Fibroblast of skin of left biceps (primary cell): ENCODE measurements around the gene GPR6.

Source experiments
- DNase-seq, 2 experiments: peaks; one replicate each; pipeline ENCODE4 v3.0.0-alpha.2; 2013; ENCODE audit warnings: low read depth in 2 of 2

The GPR6 gene

DNA sequence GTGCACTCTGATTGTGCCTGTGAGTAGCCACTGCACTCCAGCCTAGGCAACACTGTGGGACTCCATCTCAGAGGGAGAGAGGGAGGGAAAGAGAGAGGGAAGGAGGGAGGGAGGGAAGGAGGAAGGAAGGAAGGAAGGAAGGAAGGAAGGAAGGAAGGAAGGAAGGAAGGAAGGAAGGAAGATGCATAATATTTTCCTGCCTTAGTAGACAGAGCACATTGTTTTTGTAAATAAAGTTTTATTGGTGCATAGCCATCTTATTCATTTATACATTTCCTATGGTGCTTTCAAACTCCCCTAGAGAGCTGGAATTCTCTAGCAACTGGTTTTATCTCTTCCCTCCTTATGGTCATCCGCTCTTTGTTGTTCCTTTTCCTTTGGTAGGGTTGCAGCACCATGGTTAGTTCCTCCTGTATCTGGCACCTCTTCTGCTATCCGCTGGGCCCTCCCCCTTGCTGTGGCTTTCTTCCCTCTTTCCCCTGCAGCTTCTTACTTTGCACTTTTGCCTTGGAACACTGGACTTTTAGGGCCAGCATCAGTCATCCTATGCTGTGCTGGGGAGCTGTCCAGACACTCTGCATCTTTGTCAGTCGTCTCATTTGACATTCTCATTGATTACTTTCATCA is 20.2 kb downstream of the GPR6 start:
- DNase-seq = no peak

DNA sequence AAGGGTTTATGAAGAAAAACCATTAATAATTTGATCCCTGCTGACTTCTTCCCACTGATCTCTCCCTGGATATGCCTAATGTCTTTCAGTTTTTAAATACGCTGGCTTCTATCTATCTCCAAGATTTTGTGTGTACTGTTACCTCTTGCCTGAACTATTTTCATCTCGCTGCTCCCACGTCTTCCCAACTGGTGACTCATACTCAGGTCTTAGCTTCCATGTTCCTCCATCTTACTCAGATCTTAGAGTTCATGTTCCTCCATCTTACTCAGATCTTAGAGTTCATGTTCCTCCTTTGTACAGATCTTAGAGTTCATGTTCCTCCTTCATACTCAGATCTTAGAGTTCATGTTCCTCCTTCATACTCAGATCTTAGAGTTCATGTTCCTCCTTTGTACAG is 21.6 kb downstream of the GPR6 start:
- DNase-seq = no peak

DNA sequence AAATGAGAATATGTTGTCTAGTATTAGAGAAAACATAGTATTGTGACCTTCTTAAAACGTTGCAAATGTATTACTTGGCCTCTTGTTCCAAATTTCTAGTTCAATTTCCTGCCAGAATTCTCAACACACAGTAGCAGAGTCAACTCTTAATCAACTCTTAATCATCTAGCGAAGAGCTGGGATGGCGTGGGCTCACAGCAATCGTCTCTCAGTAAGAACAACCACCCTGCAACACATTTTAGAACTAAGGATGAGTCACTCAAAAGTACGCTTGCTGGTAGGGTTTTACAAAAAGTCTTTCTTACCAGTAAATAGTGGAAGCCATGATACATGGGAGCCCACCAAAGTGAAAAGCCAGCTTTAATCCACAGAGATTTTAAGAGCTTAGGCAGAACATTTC is 24.6 kb downstream of the GPR6 start:
- no peak for DNase-seq

DNA sequence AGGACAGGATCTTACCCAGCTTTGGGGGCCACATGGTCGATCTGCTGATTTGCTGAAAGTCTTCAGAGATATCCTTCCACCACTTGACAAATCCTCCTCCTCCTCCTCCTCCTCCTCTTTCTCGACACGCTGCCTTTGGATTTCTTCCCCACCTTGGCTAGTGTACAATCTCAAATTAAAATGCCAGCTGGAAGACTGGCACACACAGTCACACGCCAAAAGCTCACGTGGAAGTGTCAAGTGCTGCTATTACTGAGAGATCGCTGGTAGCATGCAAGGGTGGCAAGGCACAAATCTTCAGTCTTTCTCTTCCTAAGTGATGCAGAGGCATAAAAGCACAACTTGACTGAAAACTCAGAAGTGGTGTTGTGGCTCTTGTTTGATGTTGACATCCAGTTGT is 35.3 kb downstream of the GPR6 start:
- no peak for DNase-seq

DNA sequence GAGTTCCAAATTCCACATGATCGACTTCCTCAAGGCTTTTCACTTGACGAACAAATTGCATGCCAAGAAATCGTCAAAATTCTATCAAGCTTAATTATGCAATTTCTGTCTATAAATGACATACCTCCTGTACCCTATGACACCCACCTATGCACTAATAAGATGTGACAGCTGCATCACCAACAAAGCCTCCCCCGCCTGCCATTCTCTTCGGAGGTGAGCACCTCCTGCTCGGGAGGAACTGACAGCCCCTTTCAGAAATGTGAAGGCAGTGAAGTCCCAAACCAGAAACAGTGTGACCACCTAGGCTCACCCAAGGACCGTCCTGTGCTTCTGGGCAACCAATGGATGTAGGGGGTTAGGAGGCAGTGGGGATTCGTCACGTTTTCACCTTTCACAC is 37.1 kb downstream of the GPR6 start:
- DNase-seq = no peak

DNA sequence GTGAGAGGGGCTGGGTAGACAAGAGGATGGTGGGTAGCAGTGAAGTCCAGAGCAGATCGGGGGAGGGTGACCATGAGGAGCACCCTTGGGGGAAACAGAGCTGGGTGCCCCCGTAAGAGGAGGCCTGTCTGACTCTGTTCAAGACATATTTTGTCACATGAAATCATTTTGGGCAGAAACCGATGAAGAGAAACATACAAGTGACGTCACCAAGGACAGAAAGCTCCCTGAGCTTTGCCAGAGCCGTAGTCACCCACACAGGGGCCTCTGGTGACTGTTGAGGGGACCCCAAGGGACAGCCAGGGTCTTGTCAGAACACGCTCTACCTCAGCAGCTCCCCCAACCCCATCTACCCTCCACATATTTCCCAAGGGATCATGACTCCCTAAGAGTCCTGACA is 39.2 kb downstream of the GPR6 start:
- DNase-seq = no peak

DNA sequence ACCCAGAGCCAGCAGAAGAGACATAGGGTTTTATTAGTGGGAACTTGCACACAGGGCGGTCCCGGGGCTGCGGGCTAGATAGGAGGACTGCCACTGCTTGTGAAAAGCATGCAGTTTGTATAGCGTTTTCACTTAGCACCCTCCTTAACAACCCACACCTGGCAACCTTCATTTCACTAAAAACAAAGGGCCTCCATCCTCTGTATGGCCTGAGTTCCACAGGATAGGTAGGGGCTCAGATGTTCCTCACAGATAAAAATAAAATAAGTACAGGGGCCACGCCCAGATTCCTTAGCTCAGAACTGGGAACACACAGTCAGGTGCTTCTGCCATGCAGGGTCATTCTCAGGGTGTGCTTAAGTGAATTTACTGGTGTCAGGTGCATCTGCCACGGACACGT is 39.8 kb downstream of the GPR6 start:
- no peak for DNase-seq

DNA sequence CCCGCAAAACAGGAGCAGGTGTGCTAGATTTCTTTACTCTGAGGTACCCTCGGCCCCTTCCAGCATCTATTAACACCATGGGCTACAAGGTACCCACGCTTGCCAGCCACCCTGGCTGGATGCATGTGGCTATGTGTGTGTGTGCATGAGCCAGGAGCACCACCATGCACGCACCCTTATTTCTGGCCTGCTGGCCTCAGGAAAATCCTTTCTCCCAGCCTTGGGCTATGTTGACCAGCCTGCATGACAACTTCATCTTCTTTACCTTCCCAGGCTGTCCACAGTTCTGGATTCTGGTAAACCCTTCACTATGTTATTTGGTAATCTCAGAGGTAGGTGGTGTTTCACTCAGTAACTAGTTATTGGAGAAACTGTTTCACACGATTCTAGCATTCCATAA is 40.4 kb downstream of the GPR6 start:
- DNase-seq = no peak

DNA sequence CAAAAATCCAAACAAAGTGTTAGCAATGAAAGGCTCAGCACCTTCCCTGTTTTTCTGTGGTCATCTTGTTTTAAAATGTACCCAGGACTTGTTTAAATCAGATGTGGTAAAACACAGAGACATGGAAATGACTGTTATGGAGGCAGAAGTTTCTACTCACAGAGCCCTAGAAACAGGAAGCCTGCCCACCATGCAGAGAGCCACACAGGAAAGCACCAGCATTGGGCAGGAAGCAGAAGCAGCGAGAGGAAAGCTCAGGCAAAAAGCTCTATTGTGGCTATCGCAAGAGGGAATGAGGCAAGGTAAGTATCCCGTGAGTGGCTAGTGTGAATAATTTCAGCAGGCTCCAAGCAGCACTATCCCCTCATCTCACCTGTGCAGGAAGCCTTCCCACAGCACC is 42.8 kb downstream of the GPR6 start:
- DNase-seq = no peak

DNA sequence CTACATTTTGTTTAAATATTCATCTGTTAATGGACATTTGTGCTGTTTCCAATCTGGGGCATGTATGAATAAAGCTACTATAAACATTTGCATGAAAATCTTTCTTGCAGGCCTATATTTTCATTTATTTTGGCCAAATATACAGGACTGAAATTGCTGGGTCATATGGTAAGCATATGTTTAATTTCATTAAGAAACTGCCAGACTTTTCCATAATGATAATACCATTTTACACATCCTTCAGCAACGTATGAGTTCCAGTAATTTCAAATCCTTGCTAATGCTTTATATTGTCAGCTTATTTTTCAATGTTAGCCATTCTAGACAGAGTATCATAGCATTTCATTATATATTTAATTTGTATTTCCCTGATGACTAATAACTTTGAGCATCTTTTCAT is 51.0 kb downstream of the GPR6 start:
- no peak for DNase-seq
